ENCODE data around the gene PGAP6. TPM values are rescaled to one million over a fixed set of nuclear protein-coding genes. Genes with fewer than 3 reads are reported as not detected.

PGAP6 gene
- polyA plus RNA-seq, 1 of the 3 experiments (the other 2 are of a cell fraction), result 133 TPM

DNA sequence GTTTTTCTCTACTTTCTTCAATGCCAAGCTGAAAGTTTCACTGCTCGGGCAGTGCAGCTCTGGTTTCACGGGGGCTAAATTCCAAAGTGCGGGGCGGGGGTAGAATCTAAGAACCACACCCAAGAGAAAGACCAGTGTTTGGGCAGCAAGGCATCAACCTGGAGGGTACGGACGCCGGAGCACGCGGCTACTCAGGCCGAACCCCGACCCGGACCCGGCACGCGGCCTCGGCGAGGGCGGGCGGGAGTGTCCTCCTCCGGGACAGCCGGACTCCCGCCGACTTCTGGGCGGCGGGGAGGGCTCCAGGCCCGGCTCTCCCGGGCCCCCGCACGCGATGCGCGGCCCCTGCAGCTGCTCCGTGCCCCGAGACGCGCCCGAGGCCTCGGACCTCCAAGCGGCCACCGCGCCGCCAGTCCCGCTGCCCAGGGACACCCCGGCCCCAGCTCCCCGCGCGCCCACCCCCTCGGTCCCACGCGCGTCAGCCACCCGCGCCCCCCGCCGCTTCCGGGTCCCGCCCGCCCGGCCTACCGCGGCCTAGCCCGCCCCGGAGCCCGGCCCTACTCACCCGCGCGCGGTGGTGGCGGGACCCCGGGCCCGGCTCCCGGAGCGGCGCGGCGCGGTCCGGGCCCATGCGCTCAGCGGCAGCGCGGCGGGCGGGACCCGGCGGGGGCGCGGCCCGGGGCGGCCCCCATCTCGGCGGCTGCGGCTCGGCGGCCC is 29.8 kb downstream of the PGAP6 start:
- Histone ChIP-seq H3F3A (replicated peaks; ENCODE audit: insufficient read depth) (no peaks in the 10 kb centered on the region), H4K20me1 (ENCODE audit: insufficient read depth) (peaks cover 39% of the 10 kb centered on the region), H3K27me3 (ENCODE audit: insufficient read depth) (no peaks in the 10 kb centered on the region), H3K9me3 (no peaks in the 10 kb centered on the region), H2AFZ (ENCODE audit: low read depth) (no peak overlapping the region), H3K4me2 (peak overlapping the region; percentile 87), H3K27ac (ENCODE audit: low read depth in 2 of 2, low read length in 1 of 2) (peak overlapping the region in 1 of 2 experiments; percentile 41; a peak in 2 of 4 replicates), H3K4me1 (ENCODE audit: control insufficient read depth in 1 of 2, insufficient read depth in 2 of 2, low read depth in 1 of 2, low read length in 1 of 2) (peaks cover 0 to 4% of the 10 kb centered on the region in 2 experiments; a peak in 2 of 4 replicates), H3K9me2 (no peaks in the 10 kb centered on the region), H3K9ac (peak overlapping the region; percentile 69), H3K36me3 (replicated peaks in 1 of 2; ENCODE audit: control insufficient read depth in 1 of 2, insufficient read depth in 2 of 2, low read length in 1 of 2) (peaks cover 4 to 10% of the 10 kb centered on the region in 2 experiments), H3K4me3 (ENCODE audit: low read depth in 2 of 2, low read length in 1 of 2) (peak overlapping the region; percentile 61 to 92), H3K79me2 (ENCODE audit: insufficient read depth) (peaks cover 49% of the 10 kb centered on the region)
- no peak for DNase-seq
- under 1% methylated on average over 27 of the region's 95 CpGs for WGBS (ENCODE audit: low lambda C conversion rate)
- ChIA-PET CTCF (interaction anchor here (0.6 to 4.4 kb wide), 13 partner anchors 9 to 286 kb away, joined by 3 to 22 read pairs (median 6); partner anchors contain the start of genes FAM234A and HBQ1), POLR2A (interaction anchor here (0.7 to 1.6 kb wide), 3 partner anchors 10 to 124 kb away, joined by 3 to 4 read pairs (median 3); no protein-coding TSS in a partner anchor)
- TF ChIP-seq MAX (IDR thresholded peaks at IDR 0.05; ENCODE audit: low read depth) (peak; percentile 57), MXI1 (IDR thresholded peaks at IDR 0.05; ENCODE audit: low read depth, low read length) (peak; percentile 43), ELF1 (IDR thresholded peaks at IDR 0.05) (no peak)

- H3K79me2 ChIP-seq (ENCODE audit: insufficient read depth), result peaks cover 62% of the 10 kb centered on the region
- H2AFZ ChIP-seq (ENCODE audit: low read depth), result no peak overlapping the region
- POLR2A ChIA-PET, result no interaction called here
- H3K4me3 ChIP-seq (ENCODE audit: low read depth in 2 of 2, low read length in 1 of 2), result no peak overlapping the region
- no peak overlapping the region for H3K27ac ChIP-seq (ENCODE audit: low read depth in 2 of 2, low read length in 1 of 2)
- H3K9me3 ChIP-seq, result no peaks in the 10 kb centered on the region
- TF ChIP-seq JUND (IDR thresholded peaks at IDR 0.05) (no peak), NFIC (IDR thresholded peaks at IDR 0.05; ENCODE audit: borderline replicate concordance) (no peak), TAF1 (IDR thresholded peaks at IDR 0.05; ENCODE audit: borderline replicate concordance, low read depth, low read length) (no peak), TEAD4 (IDR thresholded peaks at IDR 0.05; ENCODE audit: borderline replicate concordance, insufficient read depth) (no peak), NRF1 (IDR thresholded peaks at IDR 0.05; ENCODE audit: low read depth, low read length) (no peak), RCOR1 (IDR thresholded peaks at IDR 0.05; ENCODE audit: low read length) (no peak), SIN3A (IDR thresholded peaks at IDR 0.05; ENCODE audit: borderline replicate concordance, low read depth, low read length) (no peak), EP300 (IDR thresholded peaks at IDR 0.05; ENCODE audit: borderline replicate concordance in 1 of 2, low read depth in 1 of 2, low read length in 1 of 2) (no peak), RXRA (IDR thresholded peaks at IDR 0.05; ENCODE audit: borderline replicate concordance, low read depth) (no peak), MEF2A (IDR thresholded peaks at IDR 0.05; ENCODE audit: borderline replicate concordance, low read depth) (no peak)
- no peaks in the 10 kb centered on the region for H3K27me3 ChIP-seq (ENCODE audit: insufficient read depth)
- peaks cover 15 to 19% of the 10 kb centered on the region in 2 experiments for H3K36me3 ChIP-seq (replicated peaks in 1 of 2; ENCODE audit: control insufficient read depth in 1 of 2, insufficient read depth in 2 of 2, low read length in 1 of 2)
- no peaks in the 10 kb centered on the region for H3F3A ChIP-seq (replicated peaks; ENCODE audit: insufficient read depth)
- no peaks in the 10 kb centered on the region for H3K9me2 ChIP-seq
- H3K4me1 ChIP-seq (ENCODE audit: control insufficient read depth in 1 of 2, insufficient read depth in 2 of 2, low read depth in 1 of 2, low read length in 1 of 2), result peaks cover 4 to 9% of the 10 kb centered on the region in 2 experiments; a peak in 2 of 4 replicates
- no peak overlapping the region for H3K9ac ChIP-seq
- H3K4me2 ChIP-seq, result no peak overlapping the region
- WGBS (ENCODE audit: low lambda C conversion rate), result 88% methylated on average over 8 of the region's 8 CpGs
- peaks cover 57% of the 10 kb centered on the region for H4K20me1 ChIP-seq (ENCODE audit: insufficient read depth)
- DNase-seq, result no peak
- CTCF ChIA-PET, result interaction anchor here (1.0 to 4.4 kb wide), 5 partner anchors 12 to 245 kb away, joined by 4 to 22 read pairs (median 5); partner anchors contain the start of gene FAM234A
Observed at GRCh38 chr16:350203-350602, 31.6 kb downstream of the PGAP6 start.

Data from SK-N-SH (cell line).